ENCODE results near the gene APMAP. TPM values are rescaled to one million over a fixed set of nuclear protein-coding genes. Genes with fewer than 3 reads are reported as not detected.

APMAP gene
- total RNA-seq, 4 donors from 2014 or later = 18.8 to 78.7 (median 57.7) TPM

DNA sequence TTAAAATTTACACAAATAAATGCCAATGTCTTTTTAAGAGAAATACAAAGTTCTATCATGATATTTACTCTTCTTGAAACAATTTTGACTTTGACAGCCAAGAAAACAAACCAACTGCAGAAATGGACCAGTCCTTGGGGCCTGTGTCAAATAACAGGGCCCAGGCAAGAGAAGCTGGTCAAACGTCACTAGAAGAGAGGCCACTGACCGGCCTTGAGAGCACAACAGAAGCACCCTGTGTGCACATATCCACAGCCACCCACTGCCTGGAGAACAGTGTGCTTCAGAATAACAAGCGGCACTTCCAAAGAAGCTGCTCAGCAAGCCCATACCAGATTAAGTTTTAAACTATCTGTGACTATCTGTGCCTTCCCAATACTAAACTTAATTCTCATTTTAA is 14.8 kb downstream of the APMAP start:
- Histone ChIP-seq H3K9me3 (peaks cover 0 to 4% of the 10 kb centered on the region in 2 donors), H3K4me1 (no peaks in the 10 kb centered on the region), H3K27ac (no peak overlapping the region), H3K27me3 (no peaks in the 10 kb centered on the region), H3K4me3 (no peak overlapping the region), H3K36me3 (no peaks in the 10 kb centered on the region)
- TF ChIP-seq, protein P1, sequence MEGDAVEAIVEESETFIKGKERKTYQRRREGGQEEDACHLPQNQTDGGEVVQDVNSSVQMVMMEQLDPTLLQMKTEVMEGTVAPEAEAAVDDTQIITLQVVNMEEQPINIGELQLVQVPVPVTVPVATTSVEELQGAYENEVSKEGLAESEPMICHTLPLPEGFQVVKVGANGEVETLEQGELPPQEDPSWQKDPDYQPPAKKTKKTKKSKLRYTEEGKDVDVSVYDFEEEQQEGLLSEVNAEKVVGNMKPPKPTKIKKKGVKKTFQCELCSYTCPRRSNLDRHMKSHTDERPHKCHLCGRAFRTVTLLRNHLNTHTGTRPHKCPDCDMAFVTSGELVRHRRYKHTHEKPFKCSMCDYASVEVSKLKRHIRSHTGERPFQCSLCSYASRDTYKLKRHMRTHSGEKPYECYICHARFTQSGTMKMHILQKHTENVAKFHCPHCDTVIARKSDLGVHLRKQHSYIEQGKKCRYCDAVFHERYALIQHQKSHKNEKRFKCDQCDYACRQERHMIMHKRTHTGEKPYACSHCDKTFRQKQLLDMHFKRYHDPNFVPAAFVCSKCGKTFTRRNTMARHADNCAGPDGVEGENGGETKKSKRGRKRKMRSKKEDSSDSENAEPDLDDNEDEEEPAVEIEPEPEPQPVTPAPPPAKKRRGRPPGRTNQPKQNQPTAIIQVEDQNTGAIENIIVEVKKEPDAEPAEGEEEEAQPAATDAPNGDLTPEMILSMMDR (IDR thresholded peaks at IDR 0.05) = no peak
- no peak for TF ChIP-seq POLR2A (IDR thresholded peaks at IDR 0.05)
- intact Hi-C loops (cut with DNase I; ENCODE audit: low total_unique reads) = no loop called here
- no peak for DNase-seq

DNA sequence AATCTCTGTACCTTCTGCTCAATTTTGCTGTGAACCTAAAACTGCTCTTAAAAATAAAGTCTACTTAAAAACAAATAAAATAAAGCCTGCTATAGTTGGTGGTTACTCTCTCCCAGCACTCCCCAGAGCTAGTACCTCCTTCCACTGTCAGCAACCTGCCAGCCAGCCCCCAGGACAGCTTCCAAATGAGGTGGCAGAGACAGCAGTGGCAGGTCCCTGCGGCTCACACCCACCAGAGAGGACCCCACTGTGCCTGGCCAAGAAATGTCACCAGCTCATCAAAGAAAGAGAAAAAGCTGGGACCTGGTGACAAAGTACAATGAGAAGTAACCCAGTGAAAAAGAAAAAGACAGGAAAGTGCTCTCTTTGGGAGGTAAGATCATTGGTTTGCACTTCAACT is 15.2 kb downstream of the APMAP start:
- H3K27ac ChIP-seq = no peak overlapping the region
- DNase-seq = no peak
- peaks cover 0 to 4% of the 10 kb centered on the region in 2 donors for H3K9me3 ChIP-seq
- TF ChIP-seq, protein P1 (IDR thresholded peaks at IDR 0.05) = no peak
- no peak for TF ChIP-seq POLR2A (IDR thresholded peaks at IDR 0.05)
- H3K36me3 ChIP-seq = no peaks in the 10 kb centered on the region
- H3K4me1 ChIP-seq = no peaks in the 10 kb centered on the region
- intact Hi-C loops (cut with DNase I; ENCODE audit: low total_unique reads) = no loop called here
- H3K4me3 ChIP-seq = no peak overlapping the region
- H3K27me3 ChIP-seq = no peaks in the 10 kb centered on the region

DNA sequence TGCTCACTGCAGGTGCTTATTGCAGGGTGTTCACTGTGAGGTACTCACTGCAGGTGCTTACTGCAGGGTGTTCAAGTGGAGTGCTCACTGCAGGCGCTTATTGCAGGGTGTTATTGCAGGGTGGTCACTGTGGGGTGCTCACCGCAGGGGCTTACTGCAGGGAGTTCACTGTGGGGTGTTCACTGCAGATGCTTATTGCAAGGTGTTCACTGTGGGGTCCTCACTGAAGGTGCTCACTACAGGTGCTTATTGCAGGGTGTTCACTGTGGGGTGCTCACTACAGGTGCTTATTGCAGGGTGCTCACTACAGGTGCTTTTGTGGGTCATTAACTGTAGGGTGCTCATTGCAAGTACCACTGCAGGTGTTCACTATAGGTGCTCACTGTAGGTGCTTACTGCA is 20.2 kb downstream of the APMAP start:
- Histone ChIP-seq H3K4me3 (no peak overlapping the region), H3K9me3 (peaks cover 0 to 4% of the 10 kb centered on the region in 2 donors), H3K36me3 (no peaks in the 10 kb centered on the region), H3K27me3 (no peaks in the 10 kb centered on the region), H3K4me1 (no peaks in the 10 kb centered on the region), H3K27ac (no peak overlapping the region)
- TF ChIP-seq, protein P1 (IDR thresholded peaks at IDR 0.05) = no peak
- TF ChIP-seq POLR2A (IDR thresholded peaks at IDR 0.05) = no peak
- DNase-seq = peak in 1 of 2 donors; percentile 2
- intact Hi-C loops (cut with DNase I; ENCODE audit: low total_unique reads) = no loop called here

DNA sequence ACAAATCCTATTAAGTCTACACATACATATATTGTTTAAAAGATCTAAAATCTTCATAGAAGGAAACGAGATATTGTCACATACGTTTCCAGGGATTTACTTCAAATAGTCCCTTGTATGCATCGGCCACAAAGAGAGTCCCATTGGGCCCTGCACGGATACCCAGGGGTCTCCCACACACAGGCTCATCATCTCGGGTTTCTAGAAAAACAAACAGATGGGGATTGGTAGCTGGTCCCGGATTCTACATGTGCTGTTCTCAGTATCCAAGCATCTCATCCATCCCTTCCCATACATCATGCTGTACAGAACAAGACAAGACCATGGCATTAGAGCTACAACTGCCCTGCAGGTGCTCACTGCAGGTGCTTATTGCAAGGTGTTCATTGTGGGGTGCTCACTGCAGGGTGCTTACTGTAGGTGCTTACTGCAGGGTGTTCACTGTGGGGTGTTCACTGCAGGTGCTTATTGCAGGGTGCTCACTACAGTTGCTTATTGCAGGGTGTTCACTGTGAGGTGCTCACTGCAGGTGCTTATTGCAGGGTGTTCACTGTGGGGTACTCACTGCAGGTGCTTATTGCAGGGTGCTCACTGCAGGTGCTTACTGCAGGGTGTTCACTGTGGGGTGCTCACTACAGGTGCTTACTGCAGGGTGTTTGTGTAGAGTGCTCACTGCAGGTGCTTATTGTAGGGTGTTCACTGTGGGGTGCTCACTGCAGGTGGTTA is 21.0 kb downstream of the APMAP start:
- no peak for TF ChIP-seq POLR2A (IDR thresholded peaks at IDR 0.05)
- TF ChIP-seq, protein P1 (IDR thresholded peaks at IDR 0.05) = no peak
- H3K4me3 ChIP-seq = no peak overlapping the region
- DNase-seq = no peak
- no peaks in the 10 kb centered on the region for H3K36me3 ChIP-seq
- H3K27me3 ChIP-seq = no peaks in the 10 kb centered on the region
- peaks cover 0 to 4% of the 10 kb centered on the region in 2 donors for H3K9me3 ChIP-seq
- no peak overlapping the region for H3K27ac ChIP-seq
- H3K4me1 ChIP-seq = no peaks in the 10 kb centered on the region
- intact Hi-C loops (cut with DNase I; ENCODE audit: low total_unique reads) = no loop called here

DNA sequence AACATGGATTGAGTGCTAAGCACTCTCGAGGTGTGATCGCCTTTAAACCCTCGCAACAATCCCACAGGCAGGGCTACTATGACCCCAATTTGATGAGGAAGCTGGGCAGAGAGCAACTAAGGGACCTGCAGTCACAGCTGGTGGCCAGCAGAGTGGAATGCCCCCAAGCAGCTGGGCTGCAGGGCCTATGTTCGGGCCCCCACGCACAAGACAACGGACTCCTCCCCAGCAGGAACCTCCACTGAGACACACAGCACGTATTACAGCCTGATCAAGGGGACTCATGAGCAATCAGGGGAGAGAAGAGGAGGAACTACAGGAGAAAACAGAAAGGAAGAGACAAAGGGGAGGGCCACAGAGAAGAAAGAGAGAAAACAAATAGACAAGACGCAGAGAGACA is 21.8 kb downstream of the APMAP start:
- H3K9me3 ChIP-seq = peaks cover 0 to 4% of the 10 kb centered on the region in 2 donors
- no peak for DNase-seq
- H3K27ac ChIP-seq = no peak overlapping the region
- no peaks in the 10 kb centered on the region for H3K27me3 ChIP-seq
- H3K36me3 ChIP-seq = no peaks in the 10 kb centered on the region
- intact Hi-C loops (cut with DNase I; ENCODE audit: low total_unique reads) = no loop called here
- H3K4me3 ChIP-seq = no peak overlapping the region
- no peaks in the 10 kb centered on the region for H3K4me1 ChIP-seq
- TF ChIP-seq, protein P1 (IDR thresholded peaks at IDR 0.05) = no peak
- no peak for TF ChIP-seq POLR2A (IDR thresholded peaks at IDR 0.05)

All from uterus (tissue), 4 donors.